B cell (primary cell): ENCODE data around the gene CFAP90. TPM values are rescaled to one million over a fixed set of nuclear protein-coding genes. Genes with fewer than 3 reads are reported as not detected.

Experiments
- ATAC-seq: fragments of 200-7000 bp; cut with Tn5 transposase; one replicate; pipeline ENCODE4 v1.10.0; 2021; ENCODE audit warnings: low read depth, mild to moderate bottlenecking, moderate number of reproducible peaks, moderate library complexity
- CTCF ChIA-PET: fragments of 350-600 bp; sonication (Branson Sonifier 250); formaldehyde crosslinking; loops from one replicate; lab custom pipeline; 2021; ENCODE audit warnings: antibody characterized with exemption, inconsistent platforms; lab: Charles Lee
- POLR2A ChIA-PET: fragments of 350-600 bp; sonication (Branson Sonifier 250); formaldehyde crosslinking; loops from one replicate; lab custom pipeline; 2021; ENCODE audit warnings: antibody characterized with exemption; lab: Charles Lee
- DNase-seq: peaks from one replicate; pipeline ENCODE4 v3.0.0; 2013
- H2AFZ ChIP-seq: 2 replicates; pipeline ENCODE4 v1.6.1; 2012; ENCODE audit warnings: mild to moderate bottlenecking, low read depth, low read length; ENCODE audit not compliant: insufficient read depth, poor library complexity, severe bottlenecking
- H3K27ac ChIP-seq, 2 donors: 1 replicate in 1 of 2; 2 replicates in 1 of 2; pipeline ENCODE4 v1.5.1; 2012 to 2013; ENCODE audit warnings: low read length in 2 of 2, mild to moderate bottlenecking in 2 of 2, moderate library complexity in 1 of 2
- H3K27me3 ChIP-seq, 4 experiments: fragments of 200-600 bp in 1 of 4; sonication (generic) in 1 of 4; replicated peaks in 1 of 4; 1 replicate in 2 of 4; 2 replicates in 2 of 4; pipeline versions ENCODE4 v1.6.1 to v1.7.0; 2013 to 2016; ENCODE audit warnings: low read length in 3 of 4, mild to moderate bottlenecking in 2 of 4, mixed read lengths in 1 of 4, moderate library complexity in 1 of 4; ENCODE audit not compliant: insufficient read depth in 4 of 4, control insufficient read depth in 3 of 4; ENCODE audit errors: control extremely low read depth in 1 of 4
- H3K36me3 ChIP-seq, 2 experiments: replicated peaks in 1 of 2; 1 replicate in 1 of 2; 2 replicates in 1 of 2; pipeline versions ENCODE4 v1.6.1 to v1.7.1; 2013; ENCODE audit warnings: low read length in 1 of 2; ENCODE audit not compliant: insufficient read depth in 2 of 2, control insufficient read depth in 1 of 2; ENCODE audit errors: control extremely low read depth in 1 of 2, extremely low read depth in 1 of 2
- H3K4me1 ChIP-seq, 2 donors: fragments of 200-600 bp in 1 of 2; sonication (generic) in 1 of 2; 1 replicate in 1 of 2; 2 replicates in 1 of 2; pipeline versions ENCODE4 v1.5.1 to v1.6.1; 2013 to 2017; ENCODE audit warnings: low read length in 2 of 2; ENCODE audit not compliant: control insufficient read depth in 2 of 2, insufficient read depth in 2 of 2
- H3K4me2 ChIP-seq: replicated peaks from 2 replicates; pipeline ENCODE3; 2012; ENCODE audit warnings: mild to moderate bottlenecking, low read depth, low read length; ENCODE audit not compliant: poor library complexity, severe bottlenecking
- H3K4me3 ChIP-seq, 5 experiments: fragments of 200-600 bp in 1 of 5; sonication (generic) in 1 of 5; 1 replicate in 3 of 5; 2 replicates in 2 of 5; pipeline versions ENCODE4 v1.5.1 to v1.7.0; 2011 to 2016; ENCODE audit warnings: low read length in 4 of 5, mild to moderate bottlenecking in 4 of 5, low read depth in 2 of 5, control low read depth in 1 of 5, moderate library complexity in 1 of 5; ENCODE audit not compliant: insufficient read depth in 1 of 5; ENCODE audit errors: control extremely low read depth in 1 of 5, extremely low read depth in 1 of 5
- H3K79me2 ChIP-seq: fragments of 200-600 bp; sonication (generic); one replicate; pipeline ENCODE4 v1.6.0; 2016; ENCODE audit warnings: low read length; ENCODE audit not compliant: control insufficient read depth, insufficient read depth
- H3K9ac ChIP-seq: fragments of 200-600 bp; sonication (generic); 2 replicates; pipeline ENCODE4 v1.6.1; 2017; ENCODE audit warnings: mild to moderate bottlenecking, low read length, moderate library complexity
- H3K9me3 ChIP-seq, 3 donors: one replicate each; pipeline versions ENCODE4 v1.6.1 to v1.7.1; 2013; ENCODE audit warnings: low read length in 2 of 3; ENCODE audit not compliant: control insufficient read depth in 2 of 3, insufficient read depth in 1 of 3; ENCODE audit errors: control extremely low read depth in 1 of 3
- H4K20me1 ChIP-seq: 2 replicates; pipeline ENCODE4 v1.6.0; 2012; ENCODE audit warnings: mild to moderate bottlenecking, low read length; ENCODE audit not compliant: insufficient read depth, control insufficient read depth, poor library complexity, severe bottlenecking
- H3K27ac Mint-ChIP-seq: one replicate; pipeline ENCODE4 v1.8.0; 2021; ENCODE audit warnings: mixed read lengths
- H3K27me3 Mint-ChIP-seq: one replicate; pipeline ENCODE4 v1.8.0; 2021; ENCODE audit warnings: mixed read lengths
- H3K4me1 Mint-ChIP-seq: one replicate; pipeline ENCODE4 v1.8.0; 2021; ENCODE audit warnings: mixed read lengths
- H3K4me3 Mint-ChIP-seq: one replicate; pipeline ENCODE4 v1.8.0; 2021; ENCODE audit warnings: mixed read lengths
- H3K9me3 Mint-ChIP-seq: one replicate; pipeline ENCODE4 v1.8.0; 2022; ENCODE audit warnings: mixed read lengths; ENCODE audit not compliant: insufficient read depth
- EZH2 ChIP-seq: IDR thresholded peaks from 2 replicates; pipeline ENCODE4 v1.6.1; 2012; ENCODE audit warnings: borderline replicate concordance, low read depth, mild to moderate bottlenecking, moderate library complexity, low read length; ENCODE audit not compliant: insufficient read depth, poor library complexity, severe bottlenecking
- WGBS: methylation state at CpG from one replicate; pipeline ENCODE4 v1.1.5; 2013; ENCODE audit warnings: missing lambda C conversion rate; ENCODE audit not compliant: insufficient coverage; 5-methylcytosine and 5-hydroxymethylcytosine counted together
- intact Hi-C: fragments of 100-400 bp; cut with micrococcal nuclease; formaldehyde crosslinking; loops from one replicate; pipeline ENCODE4 v1.10.0; 2022
- polyA plus RNA-seq: library from polyadenylated mRNA; depleted of rRNA; stranded (reverse); fragments of >200 nt; gene quantifications from 2 replicates; pipeline ENCODE4 v1.2.3, GENCODE V29; 2012
- total RNA-seq, 2 donors: library from RNA; stranded (reverse); fragments of 120-200 nt in 1 of 2; gene quantifications; 1 replicate in 1 of 2; 2 replicates in 1 of 2; pipeline versions ENCODE4 v1.2.3 to v1.2.4, GENCODE V29; 2013 to 2022
- TF ChIP-seq, protein P1 (sequence below): fragments of 200-600 bp; IDR thresholded peaks from one replicate; pipeline ENCODE4 v1.8.0; 2022; ENCODE audit warnings: antibody characterized with exemption, mild to moderate bottlenecking

CFAP90 gene
- total and polyA plus RNA-seq, 2 donors (not counting 1 experiment from before 2014, with no cell fraction given) = not detected

DNA sequence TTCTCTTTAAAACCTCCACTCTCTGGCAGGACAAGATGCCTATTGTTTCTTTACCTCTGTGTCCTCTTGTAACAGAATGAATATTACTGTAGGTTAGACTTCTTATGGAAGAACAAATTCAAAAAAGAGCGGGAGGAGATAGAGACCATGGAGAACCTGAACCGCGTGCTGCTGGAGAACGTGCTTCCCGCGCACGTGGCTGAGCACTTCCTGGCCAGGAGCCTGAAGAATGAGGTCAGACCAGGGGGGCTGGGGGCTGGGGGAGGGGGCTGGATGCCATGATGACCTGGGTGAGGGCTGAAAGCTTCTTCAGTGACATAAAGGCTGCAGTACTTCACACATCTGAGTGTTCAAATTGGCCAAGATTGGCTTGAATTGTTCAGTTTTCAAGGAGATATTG lies 61.4 kb downstream of the CFAP90 start:
- no peaks in the 10 kb centered on the region for H3K9me3 Mint-ChIP-seq
- H3K9me3 ChIP-seq = no peaks in the 10 kb centered on the region
- TF ChIP-seq, protein P1, sequence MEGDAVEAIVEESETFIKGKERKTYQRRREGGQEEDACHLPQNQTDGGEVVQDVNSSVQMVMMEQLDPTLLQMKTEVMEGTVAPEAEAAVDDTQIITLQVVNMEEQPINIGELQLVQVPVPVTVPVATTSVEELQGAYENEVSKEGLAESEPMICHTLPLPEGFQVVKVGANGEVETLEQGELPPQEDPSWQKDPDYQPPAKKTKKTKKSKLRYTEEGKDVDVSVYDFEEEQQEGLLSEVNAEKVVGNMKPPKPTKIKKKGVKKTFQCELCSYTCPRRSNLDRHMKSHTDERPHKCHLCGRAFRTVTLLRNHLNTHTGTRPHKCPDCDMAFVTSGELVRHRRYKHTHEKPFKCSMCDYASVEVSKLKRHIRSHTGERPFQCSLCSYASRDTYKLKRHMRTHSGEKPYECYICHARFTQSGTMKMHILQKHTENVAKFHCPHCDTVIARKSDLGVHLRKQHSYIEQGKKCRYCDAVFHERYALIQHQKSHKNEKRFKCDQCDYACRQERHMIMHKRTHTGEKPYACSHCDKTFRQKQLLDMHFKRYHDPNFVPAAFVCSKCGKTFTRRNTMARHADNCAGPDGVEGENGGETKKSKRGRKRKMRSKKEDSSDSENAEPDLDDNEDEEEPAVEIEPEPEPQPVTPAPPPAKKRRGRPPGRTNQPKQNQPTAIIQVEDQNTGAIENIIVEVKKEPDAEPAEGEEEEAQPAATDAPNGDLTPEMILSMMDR = no peak
- TF ChIP-seq EZH2 = no peak
- no peak overlapping the region for H3K4me3 Mint-ChIP-seq
- H2AFZ ChIP-seq = no peak overlapping the region
- H3K4me1 ChIP-seq = no peaks in the 10 kb centered on the region
- H3K27me3 Mint-ChIP-seq = peaks cover 8% of the 10 kb centered on the region
- no peak overlapping the region for H3K27ac Mint-ChIP-seq
- ChIA-PET CTCF (no interaction called here), POLR2A (no interaction called here)
- H3K9ac ChIP-seq = no peak overlapping the region
- no peak overlapping the region for H3K27ac ChIP-seq
- no CpG with 5 or more reads among the region's 7 CpGs for WGBS
- H3K4me2 ChIP-seq = no peak overlapping the region
- H4K20me1 ChIP-seq = no peaks in the 10 kb centered on the region
- H3K27me3 ChIP-seq = peaks cover 0 to 7% (median 1%) of the 10 kb centered on the region in 4 experiments
- no peaks in the 10 kb centered on the region for H3K36me3 ChIP-seq
- intact Hi-C loops = no loop called here
- no peaks in the 10 kb centered on the region for H3K79me2 ChIP-seq
- DNase-seq (no peak), ATAC-seq (no peak)
- H3K4me3 ChIP-seq = no peak overlapping the region
- H3K4me1 Mint-ChIP-seq = no peaks in the 10 kb centered on the region

DNA sequence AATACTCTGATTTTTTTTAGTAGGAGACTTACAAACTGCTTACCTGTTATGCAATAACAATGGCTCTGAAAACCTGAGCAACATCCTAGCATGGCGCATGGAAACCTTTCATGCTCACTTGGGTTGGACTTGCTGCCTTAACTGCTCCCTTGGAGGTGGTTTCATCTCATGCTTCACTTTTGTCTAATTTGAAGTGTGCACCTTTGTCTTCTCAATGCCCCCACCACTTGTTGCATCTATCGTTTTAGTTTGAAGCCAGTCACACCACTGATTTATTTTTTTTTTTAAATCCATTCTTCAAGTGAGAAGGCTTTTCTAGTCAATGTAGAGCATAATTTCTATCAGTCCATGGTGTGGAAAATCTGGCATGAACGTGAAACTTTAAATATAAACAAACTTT lies 63.2 kb downstream of the CFAP90 start:
- Mint-ChIP-seq H3K27ac (no peak overlapping the region), H3K9me3 (no peaks in the 10 kb centered on the region), H3K4me3 (no peak overlapping the region), H3K4me1 (no peaks in the 10 kb centered on the region), H3K27me3 (peaks cover 8% of the 10 kb centered on the region)
- Histone ChIP-seq H4K20me1 (no peaks in the 10 kb centered on the region), H3K4me2 (no peak overlapping the region), H3K4me1 (no peaks in the 10 kb centered on the region), H3K9me3 (no peaks in the 10 kb centered on the region), H3K9ac (no peak overlapping the region), H3K27me3 (peaks cover 0 to 7% (median 1%) of the 10 kb centered on the region in 4 experiments), H3K4me3 (no peak overlapping the region), H3K36me3 (no peaks in the 10 kb centered on the region), H2AFZ (no peak overlapping the region), H3K27ac (no peak overlapping the region), H3K79me2 (no peaks in the 10 kb centered on the region)
- no peak for ATAC-seq
- intact Hi-C loops = no loop called here
- ChIA-PET POLR2A (no interaction called here), CTCF (no interaction called here)
- 100% methylated on average over 1 of the region's 3 CpGs for WGBS
- TF ChIP-seq EZH2 = no peak
- TF ChIP-seq, protein P1 = no peak
- DNase-seq = no peak
